PFSK-1 (cell line): ENCODE measurements around the gene BCL10.

Experiments
- FOXP2 ChIP-seq: optimal IDR thresholded peaks from 2 replicates; pipeline ENCODE3; 2011; ENCODE audit warnings: borderline replicate concordance, control low read depth, inconsistent platforms; ENCODE audit not compliant: insufficient read depth; ENCODE audit errors: extremely low read length, extremely low read depth
- POLR2AphosphoS5 ChIP-seq: IDR thresholded peaks from 2 replicates; pipeline ENCODE4 v1.6.1; 2012; ENCODE audit warnings: low read depth, mild to moderate bottlenecking, control low read depth, low read length, moderate library complexity
- SIN3A ChIP-seq: IDR thresholded peaks from 2 replicates; pipeline ENCODE4 v1.6.1; 2012; ENCODE audit warnings: mild to moderate bottlenecking, low read length, moderate library complexity, borderline replicate concordance; ENCODE audit not compliant: insufficient read depth
- TAF1 ChIP-seq: IDR thresholded peaks from 2 replicates; pipeline ENCODE4 v1.6.1; 2012; ENCODE audit warnings: low read length, control low read depth, borderline replicate concordance; ENCODE audit not compliant: insufficient read depth
- TF ChIP-seq, protein P1 (sequence below), 2 experiments: IDR thresholded peaks; 2 replicates each; pipeline versions ENCODE4 v1.6.1 to v1.8.0; 2011 to 2012; ENCODE audit warnings: low read depth in 2 of 2, low read length in 2 of 2, control low read depth in 1 of 2, inconsistent platforms in 1 of 2, mild to moderate bottlenecking in 1 of 2, moderate library complexity in 1 of 2; ENCODE audit not compliant: insufficient read depth in 1 of 2

DNA sequence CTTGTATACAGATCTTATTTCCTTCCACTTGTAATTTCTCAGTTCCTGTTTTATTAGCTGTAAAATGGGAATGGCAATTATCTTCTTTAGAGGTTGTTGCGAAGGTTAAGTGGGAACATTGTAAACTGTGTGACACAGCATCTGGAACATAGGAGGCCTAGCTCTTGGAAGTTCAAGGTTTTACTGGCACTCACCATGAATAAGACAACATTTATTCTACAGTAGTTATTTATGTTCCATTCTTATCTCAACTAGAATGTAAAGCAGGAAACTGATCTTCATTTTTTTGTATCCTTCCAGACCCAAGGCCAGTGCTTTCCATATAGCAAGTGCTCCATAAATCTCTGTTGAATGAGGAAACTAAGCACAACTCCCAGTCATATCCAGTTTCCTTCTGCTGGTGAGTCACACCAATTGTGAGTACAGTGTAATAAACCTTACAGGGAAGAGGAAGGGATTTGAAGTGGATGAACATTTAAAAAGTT is 1.4 kb downstream of the BCL10 start:
- 0 out of 2 replicates have a peak, but pooled peaks have one; percentile 38 for TF ChIP-seq TAF1
- no peak; the same call in 1 of the 2 replicates for TF ChIP-seq POLR2AphosphoS5
- TF ChIP-seq, protein P1, sequence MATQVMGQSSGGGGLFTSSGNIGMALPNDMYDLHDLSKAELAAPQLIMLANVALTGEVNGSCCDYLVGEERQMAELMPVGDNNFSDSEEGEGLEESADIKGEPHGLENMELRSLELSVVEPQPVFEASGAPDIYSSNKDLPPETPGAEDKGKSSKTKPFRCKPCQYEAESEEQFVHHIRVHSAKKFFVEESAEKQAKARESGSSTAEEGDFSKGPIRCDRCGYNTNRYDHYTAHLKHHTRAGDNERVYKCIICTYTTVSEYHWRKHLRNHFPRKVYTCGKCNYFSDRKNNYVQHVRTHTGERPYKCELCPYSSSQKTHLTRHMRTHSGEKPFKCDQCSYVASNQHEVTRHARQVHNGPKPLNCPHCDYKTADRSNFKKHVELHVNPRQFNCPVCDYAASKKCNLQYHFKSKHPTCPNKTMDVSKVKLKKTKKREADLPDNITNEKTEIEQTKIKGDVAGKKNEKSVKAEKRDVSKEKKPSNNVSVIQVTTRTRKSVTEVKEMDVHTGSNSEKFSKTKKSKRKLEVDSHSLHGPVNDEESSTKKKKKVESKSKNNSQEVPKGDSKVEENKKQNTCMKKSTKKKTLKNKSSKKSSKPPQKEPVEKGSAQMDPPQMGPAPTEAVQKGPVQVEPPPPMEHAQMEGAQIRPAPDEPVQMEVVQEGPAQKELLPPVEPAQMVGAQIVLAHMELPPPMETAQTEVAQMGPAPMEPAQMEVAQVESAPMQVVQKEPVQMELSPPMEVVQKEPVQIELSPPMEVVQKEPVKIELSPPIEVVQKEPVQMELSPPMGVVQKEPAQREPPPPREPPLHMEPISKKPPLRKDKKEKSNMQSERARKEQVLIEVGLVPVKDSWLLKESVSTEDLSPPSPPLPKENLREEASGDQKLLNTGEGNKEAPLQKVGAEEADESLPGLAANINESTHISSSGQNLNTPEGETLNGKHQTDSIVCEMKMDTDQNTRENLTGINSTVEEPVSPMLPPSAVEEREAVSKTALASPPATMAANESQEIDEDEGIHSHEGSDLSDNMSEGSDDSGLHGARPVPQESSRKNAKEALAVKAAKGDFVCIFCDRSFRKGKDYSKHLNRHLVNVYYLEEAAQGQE (IDR thresholded peaks at IDR 0.05; ENCODE audit: insufficient read depth in 1 of 2, low read depth in 2 of 2, low read length in 2 of 2): no peak
- TF ChIP-seq SIN3A: no peak; the same call in 1 of the 2 replicates
- no peak for TF ChIP-seq FOXP2
